Measurements from ENCODE around the gene PROX2. TPM values are rescaled to one million over a fixed set of nuclear protein-coding genes. Genes with fewer than 3 reads are reported as not detected.

PROX2 gene
- total RNA-seq, 1 experiment from 2014 or later: not detected

DNA sequence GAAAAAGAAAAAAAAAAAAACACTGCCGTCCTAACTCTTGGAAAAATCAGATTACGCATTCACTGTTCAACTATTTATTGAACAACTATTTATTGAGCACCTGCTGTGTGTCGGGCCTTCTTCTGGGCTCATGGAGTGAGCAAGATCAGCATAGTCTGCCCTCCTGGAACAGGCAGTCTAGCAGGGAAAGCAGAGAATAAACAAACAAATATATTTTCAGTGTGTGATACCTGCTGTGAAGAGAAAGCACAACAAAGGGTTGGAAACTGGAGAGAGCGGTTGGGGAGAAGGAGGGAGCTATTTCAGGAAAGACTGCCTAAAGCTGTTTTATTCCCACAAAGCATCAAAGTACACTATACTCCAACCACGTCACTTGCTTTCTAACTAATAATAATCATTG lies 10.8 kb downstream of the PROX2 start:
- no peaks in the 10 kb centered on the region for H3K79me2 ChIP-seq (ENCODE audit: low read length)
- CTCF ChIA-PET: no interaction called here
- no peak overlapping the region for H3K4me2 ChIP-seq (ENCODE audit: low read length)
- no peaks in the 10 kb centered on the region for H3K4me1 ChIP-seq (ENCODE audit: insufficient read depth, low read length)
- H3F3A ChIP-seq (ENCODE audit: low read length, unreplicated experiment): no peaks in the 10 kb centered on the region
- ATAC-seq (no peak), DNase-seq (no peak)
- H3K4me3 ChIP-seq (ENCODE audit: low read length): no peak overlapping the region
- H4K20me1 ChIP-seq (ENCODE audit: low read length): no peaks in the 10 kb centered on the region
- H3K9me3 ChIP-seq (ENCODE audit: low read length): no peaks in the 10 kb centered on the region
- intact Hi-C loops (cut with micrococcal nuclease): no loop called here
- no peak overlapping the region for H3K9ac ChIP-seq (ENCODE audit: low read length)
- H3K9me2 ChIP-seq (replicated peaks; ENCODE audit: low read length): no peaks in the 10 kb centered on the region
- no peaks in the 10 kb centered on the region for H3K36me3 ChIP-seq (ENCODE audit: low read depth, low read length)
- H3K27me3 ChIP-seq (ENCODE audit: low read length): peaks cover 11% of the 10 kb centered on the region
- H3K27ac ChIP-seq (ENCODE audit: low read length): no peak overlapping the region
- POLR2A ChIA-PET (ENCODE audit: unreplicated experiment): no interaction called here
- no TSS peak for BruUV-seq (replicated peaks)
- H2AFZ ChIP-seq (ENCODE audit: low read length): no peak overlapping the region
- TF ChIP-seq, protein P1, sequence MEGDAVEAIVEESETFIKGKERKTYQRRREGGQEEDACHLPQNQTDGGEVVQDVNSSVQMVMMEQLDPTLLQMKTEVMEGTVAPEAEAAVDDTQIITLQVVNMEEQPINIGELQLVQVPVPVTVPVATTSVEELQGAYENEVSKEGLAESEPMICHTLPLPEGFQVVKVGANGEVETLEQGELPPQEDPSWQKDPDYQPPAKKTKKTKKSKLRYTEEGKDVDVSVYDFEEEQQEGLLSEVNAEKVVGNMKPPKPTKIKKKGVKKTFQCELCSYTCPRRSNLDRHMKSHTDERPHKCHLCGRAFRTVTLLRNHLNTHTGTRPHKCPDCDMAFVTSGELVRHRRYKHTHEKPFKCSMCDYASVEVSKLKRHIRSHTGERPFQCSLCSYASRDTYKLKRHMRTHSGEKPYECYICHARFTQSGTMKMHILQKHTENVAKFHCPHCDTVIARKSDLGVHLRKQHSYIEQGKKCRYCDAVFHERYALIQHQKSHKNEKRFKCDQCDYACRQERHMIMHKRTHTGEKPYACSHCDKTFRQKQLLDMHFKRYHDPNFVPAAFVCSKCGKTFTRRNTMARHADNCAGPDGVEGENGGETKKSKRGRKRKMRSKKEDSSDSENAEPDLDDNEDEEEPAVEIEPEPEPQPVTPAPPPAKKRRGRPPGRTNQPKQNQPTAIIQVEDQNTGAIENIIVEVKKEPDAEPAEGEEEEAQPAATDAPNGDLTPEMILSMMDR (conservative IDR thresholded peaks at IDR 0.05; ENCODE audit: low read depth, low read length): no peak

DNA sequence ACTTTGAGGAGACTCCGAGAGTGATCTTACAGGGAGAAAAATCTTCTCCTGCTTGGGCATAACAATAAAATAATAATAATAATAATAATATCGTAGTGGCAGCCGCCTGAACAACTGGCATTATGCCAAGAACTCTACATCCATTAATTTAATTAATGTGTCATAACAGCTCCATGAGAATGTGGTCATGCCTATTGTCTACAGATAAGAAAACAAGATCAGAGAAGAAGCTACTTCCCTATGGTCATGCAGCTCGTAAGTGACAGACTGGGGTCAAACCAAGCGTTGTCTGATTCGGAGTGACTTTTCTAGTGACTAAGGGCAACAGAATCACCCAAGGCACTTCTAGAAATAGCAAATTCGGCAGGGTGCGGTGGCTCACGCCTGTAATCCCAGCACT lies 11.7 kb downstream of the PROX2 start:
- no peaks in the 10 kb centered on the region for H3K79me2 ChIP-seq (ENCODE audit: low read length)
- TF ChIP-seq EZH2phosphoT487 (IDR thresholded peaks at IDR 0.05; ENCODE audit: borderline replicate concordance, low read length) (no peak), EZH2 (IDR thresholded peaks at IDR 0.05; ENCODE audit: low read length, unreplicated experiment) (no peak)
- TF ChIP-seq, protein P1 (conservative IDR thresholded peaks at IDR 0.05; ENCODE audit: low read depth, low read length): no peak
- no peak for ATAC-seq
- ChIA-PET POLR2A (ENCODE audit: unreplicated experiment) (interaction anchor here (0.7 kb wide), 1 partner anchor 42 kb away, joined by 4 read pairs; no protein-coding TSS in a partner anchor), CTCF (interaction anchor here (1.3 kb wide), 1 partner anchor 41 kb away, joined by 3 read pairs; no protein-coding TSS in a partner anchor)
- no peak overlapping the region for H3K4me3 ChIP-seq (ENCODE audit: low read length)
- H3K27ac ChIP-seq (ENCODE audit: low read length): no peak overlapping the region
- DNase-seq: peak; percentile 23
- H3K9me3 ChIP-seq (ENCODE audit: low read length): no peaks in the 10 kb centered on the region
- H3K9me2 ChIP-seq (replicated peaks; ENCODE audit: low read length): no peaks in the 10 kb centered on the region
- peaks cover 6% of the 10 kb centered on the region for H3K27me3 ChIP-seq (ENCODE audit: low read length)
- H3K9ac ChIP-seq (ENCODE audit: low read length): no peak overlapping the region
- H3K4me2 ChIP-seq (ENCODE audit: low read length): no peak overlapping the region
- no peaks in the 10 kb centered on the region for H3K36me3 ChIP-seq (ENCODE audit: low read depth, low read length)
- H3K4me1 ChIP-seq (ENCODE audit: insufficient read depth, low read length): no peaks in the 10 kb centered on the region
- no peaks in the 10 kb centered on the region for H3F3A ChIP-seq (ENCODE audit: low read length, unreplicated experiment)
- H4K20me1 ChIP-seq (ENCODE audit: low read length): no peaks in the 10 kb centered on the region
- BruUV-seq (replicated peaks): no TSS peak
- intact Hi-C loops (cut with micrococcal nuclease): no loop called here
- H2AFZ ChIP-seq (ENCODE audit: low read length): no peak overlapping the region

- CTCF ChIA-PET: interaction anchor here (1.3 kb wide), 1 partner anchor 42 kb away, joined by 3 read pairs; no protein-coding TSS in a partner anchor
- no peaks in the 10 kb centered on the region for H3K36me3 ChIP-seq (ENCODE audit: low read depth, low read length)
- DNase-seq: no peak
- no peak for ATAC-seq
- H3F3A ChIP-seq (ENCODE audit: low read length, unreplicated experiment): no peaks in the 10 kb centered on the region
- BruUV-seq (replicated peaks): no TSS peak
- H3K4me3 ChIP-seq (ENCODE audit: low read length): no peak overlapping the region
- H3K4me1 ChIP-seq (ENCODE audit: insufficient read depth, low read length): no peaks in the 10 kb centered on the region
- peaks cover 6% of the 10 kb centered on the region for H3K27me3 ChIP-seq (ENCODE audit: low read length)
- no peak overlapping the region for H3K4me2 ChIP-seq (ENCODE audit: low read length)
- no peaks in the 10 kb centered on the region for H3K9me3 ChIP-seq (ENCODE audit: low read length)
- no peaks in the 10 kb centered on the region for H3K9me2 ChIP-seq (replicated peaks; ENCODE audit: low read length)
- H4K20me1 ChIP-seq (ENCODE audit: low read length): no peaks in the 10 kb centered on the region
- TF ChIP-seq EZH2 (IDR thresholded peaks at IDR 0.05; ENCODE audit: low read length, unreplicated experiment) (no peak), EZH2phosphoT487 (IDR thresholded peaks at IDR 0.05; ENCODE audit: borderline replicate concordance, low read length) (no peak)
- TF ChIP-seq, protein P1 (conservative IDR thresholded peaks at IDR 0.05; ENCODE audit: low read depth, low read length): no peak
- no peak overlapping the region for H3K27ac ChIP-seq (ENCODE audit: low read length)
- POLR2A ChIA-PET (ENCODE audit: unreplicated experiment): interaction anchor here (0.7 kb wide), 1 partner anchor 58 kb away, joined by 3 read pairs; no protein-coding TSS in a partner anchor
- H3K9ac ChIP-seq (ENCODE audit: low read length): no peak overlapping the region
- no peaks in the 10 kb centered on the region for H3K79me2 ChIP-seq (ENCODE audit: low read length)
- no peak overlapping the region for H2AFZ ChIP-seq (ENCODE audit: low read length)
- intact Hi-C loops (cut with micrococcal nuclease): no loop called here
Measured at GRCh38 chr14:74863274-74863673, 12.7 kb downstream of the PROX2 start.
